GM18873 (cell line): ENCODE results near the gene N4BP2.

Experiments
- ATAC-seq: cut with Tn5 transposase; IDR thresholded peaks from one replicate; pipeline ENCODE4 v1.9.1; 2021; ENCODE audit warnings: mild to moderate bottlenecking, moderate library complexity, moderate number of reproducible peaks; ENCODE audit not compliant: unreplicated experiment, low FRiP score

N4BP2 gene

GRCh38 chr4:40190465-40190864 is 133.8 kb downstream of the N4BP2 start:
- no peak for ATAC-seq

GRCh38 chr4:40190880-40191815 is 134.5 kb downstream of the N4BP2 start:
- no peak for ATAC-seq

GRCh38 chr4:40192114-40193015 is 135.7 kb downstream of the N4BP2 start:
- peak; percentile 37 for ATAC-seq

GRCh38 chr4:40193016-40193571 is 136.4 kb downstream of the N4BP2 start:
- ATAC-seq, result peak; percentile 27

GRCh38 chr4:40193578-40193977 is 136.9 kb downstream of the N4BP2 start:
- ATAC-seq, result no peak

- ATAC-seq, result no peak
These were observed 138.0 kb downstream of the N4BP2 start for GRCh38 chr4:40194602-40195161.

- ATAC-seq, result no peak
These were observed 138.8 kb downstream of the N4BP2 start for GRCh38 chr4:40195182-40196177.

- no peak for ATAC-seq
These were observed 139.6 kb downstream of the N4BP2 start for GRCh38 chr4:40196272-40196671.

GRCh38 chr4:40196724-40197281 is 140.2 kb downstream of the N4BP2 start, which contains the start of gene RHOH:
Gene RHOH (plus strand): TSS chr4:40197031. CDS start chr4:40243387, 46,356 bp downstream.
- ATAC-seq, result no peak

- ATAC-seq, result no peak
These were observed 141.4 kb downstream of the N4BP2 start for GRCh38 chr4:40197879-40198689.

- ATAC-seq, result no peak
These were observed 142.6 kb downstream of the N4BP2 start for GRCh38 chr4:40199179-40199670.

GRCh38 chr4:40199999-40200874 is 143.6 kb downstream of the N4BP2 start:
- peak; percentile 52 for ATAC-seq

- peak; percentile 27 for ATAC-seq
These were observed 144.5 kb downstream of the N4BP2 start for GRCh38 chr4:40200875-40201801.

GRCh38 chr4:40201898-40202297 is 145.2 kb downstream of the N4BP2 start:
- ATAC-seq, result no peak

- no peak for ATAC-seq
These were observed 145.8 kb downstream of the N4BP2 start for GRCh38 chr4:40202474-40202873.
